HG03280 (cell line): ENCODE measurements around the gene IRF2BPL.

Experiments used
- ATAC-seq: cut with Tn5 transposase; IDR thresholded peaks from one replicate; pipeline ENCODE4 v1.9.1; 2021; ENCODE audit warnings: mild to moderate bottlenecking, moderate library complexity; ENCODE audit not compliant: unreplicated experiment

Gene IRF2BPL

DNA sequence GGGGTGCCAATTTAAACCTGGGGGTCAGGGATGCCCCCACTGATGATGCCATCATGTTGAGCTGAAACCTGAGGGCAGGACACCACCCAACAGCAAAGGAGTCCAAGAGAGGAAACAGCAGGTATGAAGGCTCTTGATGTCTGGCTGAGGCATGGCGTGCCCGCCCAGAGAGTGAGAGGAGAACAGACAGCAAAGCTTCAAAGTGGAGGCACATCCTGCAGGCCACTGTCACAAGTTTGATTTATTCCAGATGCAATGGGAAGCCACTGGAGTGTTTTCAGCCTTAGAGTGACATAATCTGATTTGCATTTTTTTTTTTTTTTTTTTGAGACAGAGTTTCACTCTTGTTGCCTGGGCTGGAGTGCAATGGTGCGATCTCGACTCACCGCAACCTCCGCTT is 34.8 kb downstream of the IRF2BPL start:
- ATAC-seq, result no peak

DNA sequence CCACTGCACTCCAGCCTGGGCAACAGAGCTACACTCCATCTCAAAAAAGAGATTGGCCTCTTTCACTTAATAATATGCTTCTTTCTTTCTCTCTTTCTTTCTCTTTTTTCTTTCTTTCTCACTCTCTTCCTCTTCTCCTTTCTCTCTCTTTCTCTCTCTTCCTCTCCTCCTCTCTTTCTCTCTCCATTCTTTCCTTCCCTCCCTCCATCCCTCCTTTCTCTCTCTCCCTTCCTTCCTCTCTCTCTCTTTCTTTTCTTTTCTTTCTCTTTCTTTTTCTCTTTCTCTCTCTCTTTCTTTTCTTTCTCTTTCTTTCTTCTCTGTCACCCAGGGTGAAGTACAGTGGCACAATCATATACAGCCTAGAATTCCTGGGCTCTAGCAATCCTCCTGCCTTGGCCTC is 38.4 kb downstream of the IRF2BPL start:
- no peak for ATAC-seq

DNA sequence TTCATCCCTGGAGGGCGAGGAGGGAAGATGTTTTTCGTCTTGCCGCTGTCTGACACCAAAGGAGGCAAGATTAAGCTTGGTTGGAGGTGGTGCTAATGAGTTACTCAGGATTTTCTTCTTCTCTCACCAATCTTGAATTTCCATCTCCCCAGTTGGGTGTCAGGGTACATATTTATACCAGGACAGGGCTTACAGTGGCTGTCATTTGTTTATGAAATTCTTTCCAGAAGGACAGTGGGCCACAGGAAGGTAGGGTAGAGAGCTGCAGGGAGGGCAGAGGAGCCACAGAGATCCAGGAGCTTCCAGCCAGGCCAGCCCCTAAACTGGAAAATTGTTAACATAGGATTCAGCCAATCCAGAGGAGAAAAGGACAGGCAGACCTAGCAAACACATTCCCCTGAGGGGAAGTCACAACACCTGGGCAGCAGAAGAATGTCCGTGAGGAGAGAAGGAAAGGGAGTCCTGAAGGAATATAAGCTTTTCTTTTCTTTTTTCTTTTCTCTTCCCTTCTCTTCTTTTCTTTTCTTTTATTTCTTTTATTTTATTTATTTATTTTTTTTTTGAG is 40.5 kb downstream of the IRF2BPL start:
- ATAC-seq, result no peak

DNA sequence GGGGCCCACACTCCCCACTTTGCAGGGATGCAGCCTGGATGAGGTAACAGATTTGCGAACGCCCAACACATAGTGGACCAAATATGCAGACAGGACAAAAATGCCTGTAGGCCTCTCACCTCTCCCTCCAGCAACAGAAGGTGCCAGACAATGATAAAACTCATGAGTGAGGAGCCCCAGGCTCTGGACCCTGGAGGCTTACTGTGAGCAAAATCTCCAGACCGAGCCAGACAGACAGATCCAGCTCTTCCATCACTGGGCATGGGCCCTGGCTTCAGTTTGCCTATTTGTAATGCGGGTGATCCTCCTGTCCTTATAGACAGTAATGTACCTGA is 42.3 kb downstream of the IRF2BPL start:
- ATAC-seq, result no peak

DNA sequence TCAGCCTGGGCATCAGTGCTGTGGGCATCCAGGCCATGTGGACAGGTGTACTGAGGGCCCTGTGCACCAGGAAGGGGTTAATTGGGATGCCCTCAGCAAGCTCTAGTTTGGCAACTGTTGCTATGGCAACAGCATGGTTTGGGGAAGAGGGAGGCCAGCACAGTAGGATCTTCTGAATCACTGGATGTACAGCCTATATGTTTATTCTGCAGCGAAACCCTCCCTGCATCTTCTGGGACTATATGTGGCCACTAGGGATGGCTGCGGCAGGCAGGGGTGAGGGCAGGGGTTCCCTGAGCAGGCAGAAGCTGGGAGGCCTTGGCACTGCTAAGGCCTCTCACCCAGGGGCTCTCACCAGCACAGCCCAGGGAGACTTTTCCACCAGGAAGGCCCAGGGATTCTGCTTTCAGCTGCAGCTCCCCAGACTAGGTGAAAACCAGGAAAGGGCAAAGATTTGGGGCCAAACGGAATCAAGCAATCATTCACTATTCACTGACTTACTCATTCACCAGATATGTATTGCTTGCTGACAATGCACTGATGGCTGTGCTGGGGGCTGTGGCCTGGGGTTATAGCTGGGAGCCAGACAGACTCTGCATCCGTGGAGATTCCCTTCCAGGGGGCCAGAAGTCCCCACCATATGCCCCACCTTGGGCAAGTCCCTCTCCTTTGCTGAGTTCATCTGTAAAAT is 42.8 kb downstream of the IRF2BPL start:
- ATAC-seq, result no peak

DNA sequence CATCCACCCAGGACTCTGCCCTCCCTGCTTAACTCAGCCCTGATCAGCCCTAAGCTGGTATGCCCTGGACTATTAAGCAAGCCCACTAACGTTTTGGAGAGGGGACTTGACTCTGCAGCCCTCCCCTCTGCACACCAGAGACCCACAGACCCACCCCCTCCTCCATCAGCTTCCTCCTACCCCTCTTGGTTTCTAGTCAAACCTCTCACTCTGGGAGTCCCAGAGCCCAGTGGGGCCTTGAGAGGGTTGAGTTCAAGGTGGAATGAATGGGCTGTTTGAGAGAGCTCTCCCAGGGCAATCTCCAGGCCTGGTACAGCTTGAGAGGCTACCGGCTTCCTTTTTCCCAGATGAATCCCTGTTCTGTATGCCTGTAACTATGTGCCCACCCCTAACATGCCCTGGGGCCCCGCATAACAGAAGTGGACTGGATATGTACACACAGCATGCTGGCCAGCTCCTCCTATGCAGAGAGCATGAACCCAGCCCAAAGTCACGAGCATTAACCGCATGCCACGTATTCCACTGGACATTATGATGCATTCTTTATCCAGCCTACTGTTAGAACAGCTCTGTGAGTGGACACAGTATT is 43.6 kb downstream of the IRF2BPL start:
- ATAC-seq, result no peak

DNA sequence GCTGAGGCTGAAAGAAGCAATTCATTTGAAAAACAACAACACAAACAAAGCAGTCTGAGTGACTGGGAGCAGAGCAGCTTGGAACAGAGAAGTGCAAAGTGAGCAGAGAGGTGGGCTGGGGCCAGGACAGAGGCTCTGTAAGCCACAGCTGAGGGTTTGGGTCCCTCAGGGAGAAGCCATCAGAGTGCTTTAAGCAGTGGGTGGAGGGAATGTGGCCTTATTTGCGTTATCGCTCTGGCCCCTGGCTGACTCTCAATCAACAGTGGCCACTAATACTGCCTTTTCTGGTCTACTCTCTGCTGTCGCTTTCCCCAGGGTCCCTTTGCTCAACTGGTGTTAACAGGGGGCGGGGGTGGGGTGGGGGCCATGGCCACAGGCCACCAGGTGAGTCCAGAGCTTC is 44.2 kb downstream of the IRF2BPL start:
- ATAC-seq, result no peak

DNA sequence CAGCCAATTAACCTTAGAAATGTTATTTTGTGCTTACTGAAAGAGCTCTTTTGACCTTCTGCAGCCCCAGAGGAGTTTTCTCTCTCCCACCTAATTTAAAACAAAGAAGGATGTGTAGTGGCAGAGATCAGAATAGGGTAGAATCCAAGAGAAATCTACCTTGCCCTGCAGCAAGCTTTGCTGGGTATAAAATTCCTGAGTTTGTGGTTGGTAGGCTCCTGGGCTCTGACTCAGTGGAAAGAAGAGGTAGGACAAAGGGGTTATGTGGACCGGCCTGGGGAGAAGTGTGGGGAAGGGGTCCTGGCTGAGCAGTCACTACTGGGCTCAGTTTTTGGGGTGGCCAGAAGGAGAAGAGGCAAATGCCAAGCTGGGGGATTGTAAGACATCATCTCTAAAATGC is 46.8 kb downstream of the IRF2BPL start:
- ATAC-seq, result no peak

DNA sequence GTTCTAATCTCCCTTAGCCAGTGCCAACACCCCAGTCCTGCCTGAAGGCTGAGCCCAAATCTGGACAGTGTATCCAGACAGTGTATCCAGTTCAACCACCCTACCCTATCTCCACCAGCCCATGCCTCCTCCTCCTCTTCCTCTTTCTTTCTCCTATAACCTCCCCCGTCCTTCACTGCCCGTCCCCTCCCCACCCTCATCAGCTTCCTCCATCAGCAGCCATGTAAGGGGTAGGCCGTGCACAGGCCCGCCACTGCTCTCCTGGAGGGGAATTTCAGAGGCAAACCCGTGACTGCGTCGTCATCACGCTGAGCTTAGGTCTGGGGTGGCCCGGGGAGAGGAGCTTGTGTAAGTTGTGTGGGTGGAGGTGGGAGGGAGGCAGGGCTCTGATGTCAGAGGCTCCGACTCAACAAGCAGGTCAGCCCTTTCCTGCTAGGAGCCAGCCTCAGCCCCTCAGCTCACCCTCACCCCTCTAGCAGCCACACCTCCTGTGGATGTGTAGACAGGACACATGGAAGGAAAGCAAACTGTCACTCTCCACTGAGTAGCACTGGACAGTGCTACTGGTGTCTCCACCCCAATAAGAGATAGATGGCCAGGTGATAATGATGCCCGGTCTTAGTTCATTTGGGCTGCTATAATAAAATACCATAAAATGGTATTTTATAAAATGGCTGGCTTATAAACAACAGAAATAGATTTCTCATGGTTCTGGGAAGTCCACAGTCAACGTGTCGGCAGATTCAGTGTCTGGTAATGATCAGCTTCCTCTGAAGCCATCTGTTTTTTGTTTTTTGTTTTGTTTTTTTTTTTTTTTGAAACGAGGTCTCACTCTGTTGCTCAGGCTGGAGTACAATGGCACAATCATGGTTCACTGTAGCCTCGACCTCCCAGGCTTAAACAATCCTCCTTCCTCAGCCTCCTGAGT is 50.5 kb downstream of the IRF2BPL start:
- peak; percentile 89 for ATAC-seq

DNA sequence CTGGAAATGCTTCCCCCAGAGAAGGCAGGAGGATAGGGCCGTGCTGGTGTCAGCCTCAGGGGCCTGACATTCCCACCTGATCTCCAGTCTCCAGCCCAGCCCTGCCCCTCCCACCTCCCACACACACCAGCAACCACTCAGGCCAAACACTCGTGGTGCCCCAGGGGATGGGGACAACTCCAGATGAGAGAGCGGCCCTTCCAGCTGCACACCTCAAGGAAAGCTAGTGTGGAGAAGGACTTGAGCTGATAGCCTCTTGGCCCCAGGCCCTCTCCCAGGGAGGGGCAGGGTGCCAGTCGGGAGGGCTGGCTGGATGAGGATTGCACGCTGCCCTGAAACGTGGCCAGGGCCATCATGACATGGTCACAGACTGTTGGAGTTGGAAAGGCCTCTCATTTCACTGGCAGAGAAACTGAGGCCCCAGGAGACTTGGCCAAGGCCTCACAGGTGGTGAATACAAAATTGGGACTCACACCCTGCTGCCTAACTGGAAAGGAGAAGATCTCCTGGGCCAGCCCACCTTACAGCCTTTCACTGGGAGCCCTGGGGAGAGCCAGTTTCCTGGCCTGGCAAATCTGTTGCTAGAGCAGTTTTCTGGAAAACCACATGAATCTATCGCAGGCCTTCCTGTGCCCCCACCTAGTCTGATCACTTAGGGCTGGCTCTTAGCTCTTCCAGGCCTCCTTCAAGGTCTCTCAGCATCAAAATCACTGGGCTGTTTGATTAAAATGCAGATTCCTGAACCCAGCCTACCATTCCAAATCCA is 52.1 kb downstream of the IRF2BPL start:
- no peak for ATAC-seq

DNA sequence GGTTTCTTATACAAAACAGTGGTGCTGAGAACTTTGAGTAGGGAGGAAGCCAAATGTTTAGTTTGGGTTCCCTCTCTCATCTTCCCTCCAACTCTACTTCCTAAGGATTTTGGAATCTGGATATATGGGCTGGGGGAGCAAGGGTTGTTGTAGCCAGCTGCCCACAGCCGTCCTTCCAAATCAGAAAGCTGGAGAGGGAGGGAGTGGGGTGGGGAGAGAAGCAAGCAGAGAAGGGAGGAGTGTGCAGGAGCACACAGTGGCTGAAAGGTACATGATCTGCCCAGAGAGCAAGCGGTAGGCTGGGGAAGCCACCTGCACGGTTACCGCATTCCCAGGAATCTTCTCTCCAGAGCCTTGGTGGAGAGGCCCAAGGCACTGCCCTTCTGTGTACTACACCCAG is 52.7 kb downstream of the IRF2BPL start:
- no peak for ATAC-seq

DNA sequence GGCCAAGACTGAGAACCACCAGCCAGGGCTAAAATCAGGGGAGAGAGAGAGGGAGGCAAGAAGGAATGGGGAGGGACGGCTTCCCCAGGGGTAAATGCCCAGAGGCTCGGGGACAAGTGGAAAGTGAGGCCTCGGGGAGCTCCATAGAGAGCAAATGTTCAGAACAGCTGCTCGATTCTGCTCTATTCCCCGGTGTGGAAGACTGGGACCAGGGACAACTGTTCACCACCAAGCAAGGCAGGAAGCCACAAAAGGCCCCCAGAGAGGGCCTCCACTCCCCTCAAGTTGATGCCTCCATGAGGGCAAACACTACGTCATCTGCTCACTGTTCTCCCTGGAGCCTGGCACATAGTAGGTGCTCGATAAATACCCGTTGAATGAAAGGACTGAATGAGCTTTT is 53.5 kb downstream of the IRF2BPL start:
- no peak for ATAC-seq
